Mucosa of gallbladder (tissue), 1 donor: Measurements from ENCODE around the gene CNTNAP5. TPM values are rescaled to one million over a fixed set of nuclear protein-coding genes. Genes with fewer than 3 reads are reported as not detected.

Experiments
- DNase-seq: peaks from one replicate; pipeline ENCODE4 v3.0.0-alpha.2; 2020; ENCODE audit warnings: low spot score
- total RNA-seq: library from RNA; stranded (reverse); gene quantifications from one replicate; pipeline ENCODE4 v1.2.1, GENCODE V29; 2021
- donor health status: DM: no; HTN: no; CAD: no.

The CNTNAP5 gene
- total RNA-seq, 1 donor from 2014 or later = 31.7 TPM

DNA sequence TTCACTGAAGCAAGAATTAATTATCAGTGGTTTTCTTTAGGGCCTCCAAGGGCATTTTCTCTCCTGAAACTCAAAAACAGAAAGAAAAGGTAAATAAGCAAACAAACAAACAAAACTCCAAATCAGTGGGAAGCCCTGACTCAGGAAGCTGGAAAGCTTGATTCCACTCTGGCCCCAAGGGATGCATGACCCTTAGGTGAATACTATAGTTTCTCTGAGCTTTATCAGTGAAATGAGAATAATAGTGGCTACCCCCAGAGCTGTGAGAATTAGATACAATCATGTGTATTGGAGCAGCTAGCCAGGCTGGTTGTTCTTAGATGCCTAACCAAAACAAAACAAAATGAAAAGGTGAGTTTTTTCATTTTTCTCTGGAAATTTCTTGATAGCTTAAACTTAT lies 585.1 kb downstream of the CNTNAP5 start:
- no peak for DNase-seq

DNA sequence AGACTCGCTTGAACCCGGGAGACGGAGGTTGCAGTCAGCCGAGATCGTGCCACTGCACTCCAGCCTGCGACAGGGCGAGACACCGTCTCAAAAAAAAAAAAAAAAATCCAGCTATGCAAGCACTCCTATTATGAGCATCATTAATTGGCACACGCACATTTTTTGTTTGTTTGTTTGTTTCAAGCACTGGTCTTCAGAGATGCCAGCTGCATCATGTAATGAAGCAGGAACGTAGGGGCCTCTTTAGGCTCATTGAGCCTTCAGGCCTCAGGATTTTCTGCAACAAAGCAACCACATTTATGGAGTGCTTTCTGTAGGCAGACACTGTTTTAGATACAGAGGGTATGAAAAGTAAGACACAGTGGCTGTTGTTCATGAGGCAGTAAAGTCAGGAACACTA lies 585.8 kb downstream of the CNTNAP5 start:
- no peak for DNase-seq

DNA sequence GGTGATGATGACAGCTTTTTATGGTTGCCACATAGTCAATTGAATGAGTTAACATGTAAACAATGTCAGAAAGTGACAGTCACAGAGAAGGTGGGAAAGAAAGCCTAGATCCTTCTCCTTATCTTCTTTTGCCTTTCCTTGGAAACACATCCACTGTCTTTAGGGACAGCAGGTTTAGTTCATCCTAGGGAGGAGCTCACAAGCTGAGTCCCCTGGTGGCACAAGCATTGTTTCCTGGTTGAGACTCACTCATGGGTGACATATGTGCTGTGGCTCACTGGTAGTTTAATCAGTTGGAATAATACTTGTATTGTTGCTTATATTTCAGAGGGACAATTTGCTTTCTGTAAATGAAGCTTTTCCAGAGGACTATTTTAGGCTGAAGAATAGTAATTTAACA lies 598.5 kb downstream of the CNTNAP5 start:
- no peak for DNase-seq

DNA sequence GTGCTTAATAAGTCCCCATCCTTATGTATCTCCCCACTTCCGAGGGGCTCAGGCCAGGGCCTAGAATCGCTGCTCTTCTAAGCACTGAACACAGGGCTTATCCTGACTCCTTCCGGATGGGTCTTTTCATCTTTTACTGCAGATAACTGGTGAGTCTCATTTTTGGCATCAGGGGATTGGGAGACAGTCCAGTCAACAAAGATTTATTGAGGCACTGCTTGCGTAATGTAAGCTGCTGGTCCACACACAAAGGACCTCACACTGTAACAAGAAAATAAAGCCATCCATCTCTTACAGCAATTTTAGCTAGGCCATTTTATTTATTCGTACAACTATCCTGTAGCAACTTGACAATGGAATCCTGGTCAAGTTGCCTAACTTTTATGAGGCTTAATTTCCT lies 600.5 kb downstream of the CNTNAP5 start:
- DNase-seq = no peak

DNA sequence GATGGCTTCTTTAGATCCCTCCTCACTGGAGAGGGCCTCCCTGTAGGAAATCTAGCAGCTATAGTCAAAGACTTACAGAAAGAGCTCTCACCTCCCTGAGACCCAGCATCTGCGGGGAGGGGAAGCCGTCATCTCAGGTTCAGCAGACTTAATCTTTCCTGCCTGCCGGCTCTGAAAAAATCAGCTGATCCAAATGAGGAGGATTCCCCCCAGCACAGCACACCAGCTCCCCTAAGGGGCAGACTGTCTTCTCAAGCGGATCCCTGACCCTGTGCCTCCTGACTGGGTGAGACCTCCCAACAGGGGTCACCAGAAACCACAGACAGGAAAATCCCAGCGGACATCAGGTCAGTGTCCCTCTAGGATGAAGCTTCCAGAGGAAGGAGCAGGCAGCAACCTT lies 601.9 kb downstream of the CNTNAP5 start:
- DNase-seq = no peak

DNA sequence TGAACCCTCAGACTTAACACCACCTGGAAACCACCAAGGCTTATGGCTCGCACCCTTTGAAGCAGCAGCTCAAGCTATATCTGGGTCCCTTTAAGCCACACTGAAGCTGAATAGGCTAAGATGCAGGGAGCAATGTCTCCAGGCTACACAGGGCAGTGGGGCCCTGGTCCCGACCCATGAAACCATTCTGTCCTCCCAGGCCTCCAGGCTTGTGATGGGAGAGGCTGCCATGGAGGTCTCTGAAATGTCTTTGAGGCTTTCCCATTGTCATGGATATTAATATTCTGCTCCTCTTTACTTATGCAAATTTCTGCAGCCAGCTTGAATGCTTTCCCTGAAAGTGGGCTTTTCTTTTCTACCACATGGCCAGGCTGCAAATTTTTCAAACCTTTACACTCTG lies 608.7 kb downstream of the CNTNAP5 start:
- no peak for DNase-seq

DNA sequence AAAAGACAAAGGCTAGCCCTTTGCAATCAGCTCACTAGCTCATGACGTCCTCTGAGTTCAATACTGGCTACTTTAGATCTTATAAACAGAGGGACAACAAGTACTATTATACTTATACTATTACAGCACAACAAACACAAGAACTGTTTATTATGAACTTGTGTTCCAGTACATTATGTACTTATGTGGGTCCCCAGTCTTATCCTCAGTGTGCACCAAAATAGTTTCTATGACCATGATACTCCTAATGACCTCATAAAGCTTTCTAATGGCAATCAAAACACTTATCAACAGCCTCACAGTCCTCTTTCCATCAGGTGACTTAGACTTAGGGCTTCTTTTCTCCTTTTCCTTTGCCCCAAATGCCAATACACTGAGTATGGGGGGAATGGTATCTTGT lies 614.4 kb downstream of the CNTNAP5 start:
- DNase-seq = no peak

DNA sequence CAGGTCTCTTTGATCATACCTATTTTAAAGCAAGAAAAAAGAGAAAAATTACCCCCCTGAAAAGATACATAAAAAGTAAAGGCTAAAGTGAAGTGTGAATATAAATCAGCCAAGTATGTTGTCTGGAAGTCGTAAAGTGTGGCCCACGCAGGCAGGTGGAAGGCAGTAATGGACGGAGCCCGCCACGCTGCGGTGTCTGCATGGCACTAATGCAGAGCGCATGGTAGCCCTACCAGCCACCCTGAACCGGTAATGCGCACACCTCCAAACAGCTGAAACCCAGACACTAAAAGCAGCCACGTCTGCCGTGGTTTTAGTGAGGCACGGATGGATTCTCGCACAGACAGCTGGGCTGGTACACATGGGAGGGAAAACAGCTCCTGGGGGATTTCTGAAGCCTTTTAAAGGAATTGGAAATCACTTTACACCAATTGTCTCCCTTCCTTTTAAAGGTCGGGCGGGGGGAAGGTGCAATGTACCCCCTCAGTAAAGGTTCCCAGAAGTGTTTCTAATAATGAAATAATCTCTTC lies 615.2 kb downstream of the CNTNAP5 start:
- no peak for DNase-seq

DNA sequence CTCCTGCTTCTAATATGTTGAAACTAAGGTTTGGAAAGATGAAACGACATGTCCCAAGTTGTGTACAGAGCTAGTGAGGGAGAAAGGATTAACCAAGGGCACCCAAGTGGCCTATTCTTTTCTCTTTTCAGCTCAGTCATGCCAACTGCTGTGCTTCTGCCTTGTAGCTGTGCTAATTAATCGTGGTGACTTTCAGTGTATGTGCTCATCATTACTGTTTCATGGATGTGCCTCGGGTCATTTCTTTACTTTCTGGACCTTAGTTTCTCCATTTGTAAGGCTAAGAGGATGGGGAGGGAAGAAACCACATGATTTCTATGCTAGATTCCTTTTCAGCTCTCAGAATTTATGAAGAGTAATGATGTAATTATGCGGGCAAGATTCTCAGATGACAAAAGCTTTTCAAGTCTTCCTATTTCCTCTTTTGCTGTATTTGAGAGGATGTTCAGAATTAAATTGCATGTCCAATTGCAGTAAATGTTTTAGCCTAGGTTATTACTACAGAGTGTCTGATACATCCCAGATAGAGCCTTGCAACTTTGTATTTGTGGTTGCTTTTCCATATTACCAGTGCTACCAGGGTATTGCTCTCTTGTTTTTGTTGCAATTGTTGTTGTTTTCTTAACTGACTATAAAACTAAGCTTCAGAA lies 621.2 kb downstream of the CNTNAP5 start:
- DNase-seq = no peak

DNA sequence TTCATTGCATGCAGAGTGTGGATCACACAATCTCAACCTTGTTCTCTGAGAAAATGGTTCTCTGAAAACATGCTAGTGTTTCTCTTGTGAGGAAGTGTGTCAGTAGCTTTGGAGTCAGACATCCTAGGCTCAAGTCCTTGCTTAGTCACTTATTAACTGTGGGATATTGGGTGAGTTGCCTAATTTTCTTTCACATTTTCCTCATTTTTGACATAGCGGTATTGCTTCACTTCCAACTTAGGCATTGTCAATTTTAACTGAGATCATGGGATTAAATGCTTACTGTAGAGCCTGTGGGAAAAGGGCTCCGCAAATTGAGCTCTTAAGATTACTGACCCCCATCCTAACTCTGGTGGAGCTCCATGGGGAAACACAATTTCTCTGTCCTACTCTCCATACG lies 622.2 kb downstream of the CNTNAP5 start:
- no peak for DNase-seq

DNA sequence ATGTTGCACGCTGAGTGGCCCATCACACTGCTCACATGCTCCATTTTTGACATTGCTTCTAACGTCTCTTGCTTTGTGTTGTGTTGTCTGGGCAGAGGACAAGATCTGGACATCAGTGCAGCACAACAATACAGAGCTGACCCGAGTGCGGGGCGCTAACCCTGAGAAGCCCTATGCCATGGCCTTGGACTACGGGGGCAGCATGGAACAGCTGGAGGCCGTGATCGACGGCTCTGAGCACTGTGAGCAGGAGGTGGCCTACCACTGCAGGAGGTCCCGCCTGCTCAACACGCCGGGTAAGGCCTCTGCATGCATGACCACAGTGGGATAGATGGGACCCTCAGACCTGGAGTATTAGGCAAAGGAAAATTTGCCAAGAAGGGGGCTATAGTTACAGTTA lies 622.6 kb downstream of the CNTNAP5 start:
- DNase-seq = no peak

DNA sequence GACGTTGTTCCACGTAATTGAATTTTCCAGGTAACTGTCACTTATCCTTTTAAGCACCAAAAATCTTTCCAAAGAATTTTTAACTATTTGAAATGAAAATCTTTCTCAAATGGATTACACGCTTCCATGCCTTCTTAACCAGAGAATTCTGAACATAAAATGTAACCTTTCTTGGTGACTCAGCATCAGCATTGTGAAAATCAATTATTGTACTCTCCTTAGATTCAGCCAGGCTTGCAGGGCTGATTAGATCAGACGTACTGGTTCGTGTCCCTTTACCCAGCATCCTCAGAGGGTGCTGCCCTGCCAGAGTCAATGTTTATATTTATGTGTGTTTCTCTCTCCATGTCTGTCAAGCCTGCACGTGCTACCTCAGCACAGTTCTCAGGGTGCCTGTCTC lies 623.9 kb downstream of the CNTNAP5 start:
- no peak for DNase-seq

DNA sequence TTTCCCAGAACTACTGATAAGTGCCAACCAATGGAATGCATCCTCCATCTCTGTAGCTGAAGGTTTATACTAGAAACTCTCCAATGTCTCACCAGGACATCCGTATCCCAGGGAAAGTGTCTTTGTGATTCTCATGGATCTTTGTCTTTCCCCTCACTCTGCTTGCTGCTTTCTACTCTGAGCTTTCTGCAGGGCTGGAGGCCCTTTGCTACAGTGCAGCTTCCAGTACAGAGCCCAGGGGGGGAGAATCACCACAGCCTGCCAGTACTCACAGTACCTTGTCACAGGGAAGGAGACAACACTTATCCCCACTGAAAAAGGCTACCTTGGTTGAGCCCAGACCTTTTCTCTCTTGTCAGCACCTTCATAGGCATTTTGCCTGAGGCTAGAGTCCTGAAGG lies 627.0 kb downstream of the CNTNAP5 start:
- no peak for DNase-seq

DNA sequence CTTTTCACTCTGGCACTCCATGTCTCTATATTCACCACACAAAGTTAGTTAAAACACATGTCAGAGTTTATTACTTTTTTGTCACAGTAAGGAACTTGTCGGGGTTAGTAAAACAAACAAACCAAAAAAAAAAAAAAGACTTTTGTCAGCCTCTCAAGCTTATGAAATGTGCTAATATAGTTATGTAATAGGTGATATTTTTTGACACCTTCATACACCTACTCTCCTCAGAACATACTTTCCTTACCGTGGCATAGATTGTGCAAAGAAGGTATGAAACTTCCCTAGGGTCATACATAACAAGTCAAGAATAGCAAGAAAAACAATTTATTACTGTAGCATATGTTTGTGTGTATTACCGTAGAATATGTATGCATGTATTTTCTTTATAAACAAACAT lies 633.3 kb downstream of the CNTNAP5 start:
- DNase-seq = no peak

DNA sequence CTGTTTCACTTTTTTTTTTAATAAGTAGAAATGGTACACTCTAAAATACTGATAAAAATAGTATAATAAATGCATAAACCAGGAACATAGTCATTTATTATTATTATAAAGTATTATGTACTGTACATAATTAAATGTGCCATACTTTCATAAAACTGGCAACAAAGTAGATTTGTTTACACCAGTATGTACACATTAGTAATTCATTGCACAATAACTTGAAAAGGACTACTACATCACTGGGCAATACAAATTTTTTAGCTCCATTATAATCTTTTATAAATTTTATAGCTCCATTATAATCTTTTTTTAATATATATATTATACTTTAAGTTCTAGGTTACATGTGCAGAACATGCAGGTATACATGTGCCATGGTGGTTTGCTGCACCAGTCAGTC lies 636.5 kb downstream of the CNTNAP5 start:
- no peak for DNase-seq

DNA sequence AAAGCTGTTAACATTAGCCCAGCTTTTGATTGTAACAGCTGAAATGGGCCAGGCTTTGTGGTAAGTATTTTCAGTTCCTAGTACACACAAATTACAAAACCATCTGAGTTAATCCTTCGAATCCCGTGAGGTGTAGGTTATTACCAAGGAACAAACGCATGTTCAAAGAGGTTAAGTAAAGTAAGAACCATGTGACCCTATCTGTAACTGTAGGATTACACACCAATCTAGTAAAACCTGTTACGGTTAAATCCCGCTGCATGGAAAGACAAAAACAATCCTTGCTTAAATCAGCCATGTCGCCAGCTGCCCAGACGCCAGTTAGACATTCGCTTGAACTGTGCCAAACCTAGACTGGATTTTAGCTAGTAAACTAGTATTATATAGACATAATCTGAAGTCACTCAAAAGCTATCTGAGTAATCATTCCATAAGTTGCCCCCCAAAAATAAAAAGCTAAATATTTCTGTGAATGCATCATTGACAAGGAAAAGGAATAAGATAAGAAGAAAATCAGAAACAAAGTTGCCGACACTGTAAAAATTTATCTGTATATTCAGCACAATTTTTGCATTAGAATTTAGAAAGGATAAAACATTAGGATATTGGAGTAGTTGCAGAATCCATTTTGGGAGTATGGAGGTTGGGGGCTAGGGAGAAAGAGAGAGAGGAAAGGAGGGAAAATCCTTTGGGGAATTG lies 638.0 kb downstream of the CNTNAP5 start:
- no peak for DNase-seq

DNA sequence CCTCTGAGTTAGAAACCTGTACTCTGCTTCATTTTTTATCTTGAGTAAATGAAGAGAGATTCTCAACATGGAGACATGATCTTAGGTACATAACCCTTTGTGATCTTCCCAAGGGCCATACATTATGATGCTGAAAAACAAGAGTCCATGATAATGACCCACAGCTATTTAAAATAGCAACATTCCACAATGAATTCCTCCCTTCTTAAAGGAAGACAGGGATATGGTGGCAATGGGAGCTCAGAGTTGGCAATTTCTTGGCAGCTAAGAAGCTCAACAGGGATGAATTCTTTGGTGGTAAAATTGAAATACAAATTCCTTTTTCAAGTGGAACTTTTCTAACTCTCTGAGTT lies 638.5 kb downstream of the CNTNAP5 start:
- no peak for DNase-seq

DNA sequence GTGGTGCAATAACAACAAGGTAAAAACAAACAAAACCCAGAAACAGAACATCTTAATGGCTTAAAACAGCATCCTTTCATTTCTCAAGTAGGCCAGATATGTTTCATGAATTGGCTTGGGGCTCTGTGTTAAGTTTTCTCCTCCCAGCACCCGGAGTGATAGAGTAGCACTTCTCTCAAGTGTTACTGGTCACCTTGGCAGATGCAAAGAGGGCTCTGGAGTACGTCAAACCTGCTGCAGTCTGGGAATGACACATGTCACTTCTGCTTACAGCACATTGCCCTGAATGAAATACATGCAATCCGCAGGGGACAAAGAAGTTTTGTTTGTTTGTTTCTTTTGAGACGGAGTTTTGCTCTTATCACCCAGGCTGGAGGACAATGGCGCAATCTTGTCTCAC lies 639.3 kb downstream of the CNTNAP5 start:
- no peak for DNase-seq

DNA sequence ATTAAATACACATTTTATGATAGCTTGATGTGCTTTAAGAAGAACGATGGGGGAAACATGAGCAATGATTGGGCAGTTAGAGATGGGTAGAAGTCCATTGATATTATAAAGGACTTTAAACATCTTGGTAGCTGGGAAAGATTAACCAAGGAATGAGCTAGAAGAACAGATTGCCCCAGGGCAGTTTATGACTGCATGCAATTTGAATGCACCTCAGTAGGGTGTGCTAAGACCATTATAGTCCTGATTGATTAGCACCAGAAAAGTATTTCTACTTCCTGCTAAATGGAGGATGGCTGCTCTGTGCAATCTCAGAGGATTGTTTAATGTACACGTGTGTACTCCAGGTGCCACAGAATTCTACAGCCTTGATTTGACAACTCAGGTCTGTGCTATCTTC lies 641.9 kb downstream of the CNTNAP5 start:
- no peak for DNase-seq

DNA sequence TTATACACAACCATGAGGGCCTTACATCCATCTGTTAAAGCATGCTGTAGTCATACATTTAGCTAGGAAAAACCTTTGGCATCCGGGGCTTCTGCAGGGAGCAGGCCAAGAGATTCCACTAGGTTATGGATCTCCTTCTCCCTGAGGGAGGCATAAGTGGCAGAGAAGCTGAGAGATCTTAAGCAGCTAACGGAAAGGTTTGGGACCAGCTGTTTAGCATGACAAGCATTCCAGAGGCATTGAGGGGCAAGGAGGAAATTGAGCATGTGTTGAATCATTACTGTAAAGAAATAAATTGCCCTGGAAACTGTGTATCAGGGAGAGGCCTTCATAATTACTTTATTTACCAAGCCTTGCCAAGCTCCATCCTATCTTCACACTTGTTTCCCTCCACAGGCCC lies 643.1 kb downstream of the CNTNAP5 start:
- no peak for DNase-seq

DNA sequence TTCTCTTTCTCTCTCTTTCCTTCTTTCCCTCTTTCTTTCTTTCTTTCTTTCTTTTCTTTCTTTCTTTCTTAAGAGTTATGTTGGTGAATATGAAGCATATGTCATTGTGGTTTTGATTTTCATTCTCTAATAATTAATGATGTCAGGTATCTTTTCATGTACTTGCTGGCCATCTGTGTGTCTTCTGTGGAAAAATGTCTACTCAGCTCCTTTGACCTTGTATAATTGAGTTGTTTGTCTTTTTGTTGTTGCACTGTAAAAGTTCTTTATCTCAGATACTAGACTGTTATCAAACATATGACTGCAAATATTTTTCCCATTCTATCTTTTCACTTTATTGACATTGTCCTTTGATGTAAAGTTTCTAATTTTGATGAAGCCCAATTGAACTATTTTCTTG lies 645.1 kb downstream of the CNTNAP5 start:
- DNase-seq = no peak

DNA sequence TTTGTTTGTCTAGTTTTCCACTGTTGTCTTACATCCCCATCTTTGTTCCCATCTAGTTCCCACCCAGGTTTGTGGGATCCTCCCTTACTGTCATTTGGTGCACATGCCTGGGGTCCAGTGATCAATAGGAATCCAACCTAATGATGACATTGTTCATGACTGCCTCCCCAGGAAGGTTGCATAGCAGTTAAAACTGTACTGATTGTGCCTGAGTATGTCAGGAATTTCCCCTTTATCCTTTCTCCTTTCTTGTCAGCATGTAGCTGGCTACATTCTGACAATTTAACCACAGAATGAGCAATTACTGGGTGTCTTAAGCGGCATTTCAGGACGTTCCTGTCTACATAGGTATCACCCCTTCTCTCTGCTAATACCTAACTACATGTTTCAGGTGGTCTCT lies 653.0 kb downstream of the CNTNAP5 start:
- no peak for DNase-seq

DNA sequence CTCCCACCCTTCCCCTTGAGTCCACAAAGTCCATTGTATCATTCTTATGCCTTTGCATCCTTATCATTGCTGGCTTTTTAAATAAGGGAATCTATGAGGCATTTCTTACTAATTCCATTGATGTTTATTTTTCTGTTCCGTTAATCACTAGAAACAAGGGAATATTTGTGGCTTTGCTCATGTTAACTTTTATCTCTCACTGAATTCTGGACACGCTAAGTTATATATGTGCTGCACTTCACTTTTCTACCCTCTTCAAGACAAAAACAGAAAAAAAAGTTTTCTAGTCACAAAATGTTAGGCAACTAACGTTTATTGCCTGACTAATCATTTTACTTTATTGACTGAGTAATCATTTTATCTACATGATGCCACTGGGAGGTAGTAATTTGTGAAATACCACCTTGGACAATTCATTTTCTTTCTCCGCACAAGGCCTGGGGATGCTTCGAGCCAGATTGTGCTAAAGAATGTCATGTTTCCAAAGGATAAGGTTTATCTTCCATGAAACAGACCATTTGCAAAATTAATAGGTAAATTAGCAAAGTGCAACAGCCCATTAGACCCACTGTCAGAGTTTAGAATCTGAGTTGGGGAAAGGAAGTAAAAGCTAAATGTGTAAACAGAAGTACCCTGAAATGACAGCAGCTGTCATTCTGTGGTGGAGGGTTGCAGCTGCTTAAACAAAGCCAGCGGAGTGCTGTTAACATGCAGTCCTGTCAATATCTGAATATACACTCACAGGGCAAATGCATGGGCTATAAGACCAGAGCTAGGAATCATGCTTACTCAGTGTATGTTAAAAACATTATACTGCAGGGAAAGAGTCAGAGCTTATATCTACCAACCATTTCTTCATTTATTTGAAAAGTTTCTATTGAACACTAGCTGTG lies 658.7 kb downstream of the CNTNAP5 start:
- no peak for DNase-seq
